Right cardiac atrium (tissue), 5 donors: ENCODE measurements around the gene GLB1L2. TPM values are rescaled to one million over a fixed set of nuclear protein-coding genes. Genes with fewer than 3 reads are reported as not detected.
A peak's percentile ranks its signal among the peaks of the same experiment; 100 is the strongest.
"Not testable (repeated sequence)": the region's sequence is repeated elsewhere in the genome, so short reads cannot be mapped to it uniquely, and the experiment has no call there.

Source experiments
- ATAC-seq, 2 donors: fragments of 200-7000 bp; cut with Tn5 transposase; one replicate each; pipeline versions ENCODE4 v1.8.0 to v1.9.1; 2020; ENCODE audit warnings: moderate library complexity in 2 of 2, mild to moderate bottlenecking in 1 of 2
- DNase-seq, 3 donors: peaks; one replicate each; pipeline ENCODE4 v3.0.0-alpha.2; 2020
- H3K27ac ChIP-seq: one replicate; pipeline ENCODE4 v1.5.1; 2013; ENCODE audit warnings: mild to moderate bottlenecking, low read length, control low read depth, moderate library complexity
- H3K27me3 ChIP-seq: one replicate; pipeline ENCODE4 v1.6.1; 2013; ENCODE audit not compliant: control insufficient read depth, insufficient read depth
- H3K4me1 ChIP-seq: one replicate; pipeline ENCODE4 v1.6.1; 2013; ENCODE audit warnings: low read length; ENCODE audit not compliant: control insufficient read depth, insufficient read depth
- H3K4me3 ChIP-seq: one replicate; pipeline ENCODE4 v1.5.1; 2013; ENCODE audit warnings: low read length, control low read depth
- H3K9me3 ChIP-seq: one replicate; pipeline ENCODE4 v1.6.1; 2013; ENCODE audit warnings: low read length; ENCODE audit not compliant: control insufficient read depth
- WGBS: extraction: QIAGEN DNeasy Blood & Tissue Kit; methylation state at CpG from one replicate; pipeline ENCODE4 v1.1.7; 2013; 5-methylcytosine and 5-hydroxymethylcytosine counted together
- intact Hi-C, 4 donors: fragments of 100-400 bp; cut with DNase I; formaldehyde crosslinking; loops; one replicate each; pipeline versions ENCODE4 v1.11.0 to v1.14.0; 2022 to 2023
- long read RNA-seq, 4 donors: library from polyadenylated mRNA; unstranded; transcript quantifications; one replicate each; pipeline ENCODE4 v2.0.0, GENCODE V29; 2020 to 2021
- polyA plus RNA-seq: library from polyadenylated mRNA; stranded (reverse); fragments of 200-250 nt; gene quantifications from one replicate; pipeline ENCODE4 v1.2.3, GENCODE V29; 2013
- total RNA-seq, 4 donors: library from RNA; stranded (reverse); fragmentation: NEBNext Ultra II Directional; extraction: Animal tissue kit (Norgen Biotek cat#: 25700); gene quantifications; one replicate each; pipeline ENCODE4 v1.2.1, GENCODE V29; 2021
- donor health status: healthy with polysubstance abuse.
- donor health status: DM: no; HTN: yes; CAD: no.
- donor health status: DM: no; HTN: no; CAD: no.
- donor health status: DM: no; HTN: yes; CAD: no; lungs with severe emphysema.
- donor health status: DM: yes; HTN: yes; CAD: no.

The GLB1L2 gene
- total RNA-seq, result 1 to 10 TPM in 2 of 4 donors, under 1 TPM in 2; 0.85 to 1.6 (median 1.2) TPM
- 0.61 TPM for polyA plus RNA-seq
- long read RNA-seq, donor 1, partial matches to known transcripts, result 0 of 2 reads
- long read RNA-seq, donor 1, other reads (novel, unspliced or antisense), result 2 of 2 reads
- long read RNA-seq, donor 2, partial matches to known transcripts, result 0 of 1 reads
- long read RNA-seq, donor 2, other reads (novel, unspliced or antisense), result 1 of 1 reads
- long read RNA-seq, donor 3, result 0 reads
- long read RNA-seq, donor 4, partial matches to known transcripts, result 0 of 2 reads
- long read RNA-seq, donor 4, other reads (novel, unspliced or antisense), result 2 of 2 reads

GRCh38 chr11:134331354-134332188, at the start of gene GLB1L2:
TSS of gene GLB1L2 (plus strand) at chr11:134331988. CDS start at chr11:134332062, 74 bp downstream.
- DNase-seq (peak; percentile 72 to 92 (median 88)), ATAC-seq (peak; percentile 94 to 95)
- no peaks in the 10 kb centered on the region for H3K9me3 ChIP-seq
- peak within 1 kb of the TSS; percentile 69 for H3K4me3 ChIP-seq
- intact Hi-C loops, result no loop called here
- no peak within 1 kb of the TSS for H3K27ac ChIP-seq
- 3% methylated on average over 78 of the region's 80 CpGs for WGBS
- H3K4me1 ChIP-seq, result peaks cover 7% of the 10 kb centered on the region
- no peaks in the 10 kb centered on the region for H3K27me3 ChIP-seq

GRCh38 chr11:134282121-134283045, 49.4 kb upstream of the GLB1L2 start:
- ATAC-seq (peak; percentile 35 to 40), DNase-seq (no peak)
- 82% methylated on average over 22 of the region's 22 CpGs for WGBS
- no peaks in the 10 kb centered on the region for H3K27me3 ChIP-seq
- no peak overlapping the region for H3K27ac ChIP-seq
- no peak overlapping the region for H3K4me3 ChIP-seq
- no peaks in the 10 kb centered on the region for H3K9me3 ChIP-seq
- H3K4me1 ChIP-seq, result no peaks in the 10 kb centered on the region
- intact Hi-C loops, result no loop called here

GRCh38 chr11:134283461-134284230, 48.1 kb upstream of the GLB1L2 start:
- WGBS, result 88% methylated on average over 16 of the region's 16 CpGs
- Histone ChIP-seq H3K27ac (no peak overlapping the region), H3K4me3 (no peak overlapping the region), H3K4me1 (no peaks in the 10 kb centered on the region), H3K27me3 (no peaks in the 10 kb centered on the region), H3K9me3 (no peaks in the 10 kb centered on the region)
- ATAC-seq (no peak), DNase-seq (no peak)
- intact Hi-C loops, result no loop called here

- H3K4me1 ChIP-seq, ATAC-seq, H3K9me3 ChIP-seq, H3K27me3 ChIP-seq, H3K4me3 ChIP-seq, DNase-seq, intact Hi-C loops, H3K27ac ChIP-seq: not testable (repeated sequence)
- WGBS, result 92% methylated on average over 5 of the region's 5 CpGs
These were observed 47.4 kb upstream of the GLB1L2 start for GRCh38 chr11:134284349-134284748.

GRCh38 chr11:134287561-134287960, 44.2 kb upstream of the GLB1L2 start:
- H3K27me3 ChIP-seq, result no peaks in the 10 kb centered on the region
- no peaks in the 10 kb centered on the region for H3K9me3 ChIP-seq
- no peak overlapping the region for H3K27ac ChIP-seq
- 85% methylated on average over 12 of the region's 12 CpGs for WGBS
- H3K4me1 ChIP-seq, result no peaks in the 10 kb centered on the region
- ATAC-seq (no peak), DNase-seq (no peak)
- H3K4me3 ChIP-seq, result no peak overlapping the region
- intact Hi-C loops, result no loop called here

GRCh38 chr11:134288486-134288885, 43.3 kb upstream of the GLB1L2 start:
- ATAC-seq, result no peak
- intact Hi-C loops, result no loop called here
- DNase-seq, result no peak
- no peaks in the 10 kb centered on the region for H3K9me3 ChIP-seq
- no peaks in the 10 kb centered on the region for H3K27me3 ChIP-seq
- no peak overlapping the region for H3K4me3 ChIP-seq
- 95% methylated on average over 13 of the region's 13 CpGs for WGBS
- H3K27ac ChIP-seq, result no peak overlapping the region
- H3K4me1 ChIP-seq, result no peaks in the 10 kb centered on the region

- H3K4me3 ChIP-seq, result no peak overlapping the region
- ATAC-seq, result no peak
These were observed 42.6 kb upstream of the GLB1L2 start for GRCh38 chr11:134289167-134289566.

GRCh38 chr11:134289789-134290188, 42.0 kb upstream of the GLB1L2 start:
- 42% methylated on average over 12 of the region's 12 CpGs for WGBS
- DNase-seq (peak in 2 of 3 donors; percentile 69 to 80), ATAC-seq (peak; percentile 45 to 69)
- Histone ChIP-seq H3K4me3 (no peak overlapping the region), H3K27ac (no peak overlapping the region), H3K4me1 (no peaks in the 10 kb centered on the region), H3K9me3 (no peaks in the 10 kb centered on the region), H3K27me3 (no peaks in the 10 kb centered on the region)
- intact Hi-C loops, result no loop called here

More at GRCh38 chr11:134289167-134289566, 42.6 kb upstream of the GLB1L2 start:
- H3K27ac ChIP-seq, result no peak overlapping the region
- H3K27me3 ChIP-seq, result no peaks in the 10 kb centered on the region
- no peaks in the 10 kb centered on the region for H3K4me1 ChIP-seq
- 80% methylated on average over 4 of the region's 4 CpGs for WGBS
- H3K9me3 ChIP-seq, result no peaks in the 10 kb centered on the region
- DNase-seq, result no peak
- intact Hi-C loops, result no loop called here

GRCh38 chr11:134290646-134291045, 41.1 kb upstream of the GLB1L2 start:
- 80% methylated on average over 7 of the region's 7 CpGs for WGBS
- no peak for DNase-seq
- Histone ChIP-seq H3K4me3 (no peak overlapping the region), H3K4me1 (no peaks in the 10 kb centered on the region), H3K27ac (no peak overlapping the region), H3K9me3 (no peaks in the 10 kb centered on the region), H3K27me3 (no peaks in the 10 kb centered on the region)
- no peak for ATAC-seq
- intact Hi-C loops, result no loop called here

- no peak for ATAC-seq
- 74% methylated on average over 6 of the region's 6 CpGs for WGBS
- no peak for DNase-seq
- intact Hi-C loops, result no loop called here
- no peak overlapping the region for H3K4me3 ChIP-seq
- H3K27me3 ChIP-seq, result no peaks in the 10 kb centered on the region
- H3K27ac ChIP-seq, result no peak overlapping the region
- no peaks in the 10 kb centered on the region for H3K4me1 ChIP-seq
- no peaks in the 10 kb centered on the region for H3K9me3 ChIP-seq
These were observed 40.6 kb upstream of the GLB1L2 start for GRCh38 chr11:134291196-134291595.
